Spleen (tissue), 7 donors: ENCODE measurements around the gene GLI2.

Experiments
- CTCF ChIP-seq, 11 experiments: fragments of 200-600 bp in 7 of 11; fragments of 450-650 bp in 4 of 11; sonication (generic) in 4 of 11; IDR thresholded peaks in 8 of 11; conservative IDR thresholded peaks in 3 of 11; 1 replicate in 7 of 11; 2 replicates in 4 of 11; pipeline versions ENCODE4 v1.4.0 to v1.8.0; 2016 to 2021; ENCODE audit warnings: antibody characterized with exemption in 11 of 11, inconsistent platforms in 4 of 11, mild to moderate bottlenecking in 1 of 11
- POLR2AphosphoS5 ChIP-seq, 3 donors: sonication (generic); formaldehyde crosslinking; IDR thresholded peaks; one replicate each; pipeline ENCODE4 v1.5.1; 2017; ENCODE audit warnings: antibody characterized with exemption in 3 of 3
- donor health status: DM: no; HTN: no; CAD: no; lungs with moderate emphysema.
- donor health status: DM: no; HTN: no; CAD: no.
- donor health status: DM: no; HTN: no; CAD: no.

GRCh38 chr2:120759543-120760331 lies 24.1 kb downstream of the GLI2 start:
- TF ChIP-seq POLR2AphosphoS5 (IDR thresholded peaks at IDR 0.05) (no peak), CTCF (IDR thresholded peaks at IDR 0.05 in 8 of 11, conservative IDR thresholded peaks at IDR 0.05 in 3 of 11) (no peak)
